Kidney (tissue), 14 donors: Measurements from ENCODE around the gene CLASP1. TPM values are rescaled to one million over a fixed set of nuclear protein-coding genes. Genes with fewer than 3 reads are reported as not detected.
"Not testable (repeated sequence)": the region's sequence is repeated elsewhere in the genome, so short reads cannot be mapped to it uniquely, and the experiment has no call there.

ENCODE experiments used
- DNase-seq, 5 donors: peaks; one replicate each; pipeline ENCODE4 v3.0.0-alpha.2; 2013 to 2020
- FAIRE-seq: peaks from 2 replicates; lab custom pipeline; 2012; peaks lifted over from hg19 to GRCh38; lab: Jason Lieb, UNC
- H3K27ac ChIP-seq, 2 donors: one replicate each; pipeline ENCODE4 v1.7.0; 2013; ENCODE audit warnings: low read depth in 2 of 2, low read length in 2 of 2, inconsistent platforms in 1 of 2
- H3K27me3 ChIP-seq: one replicate; pipeline ENCODE4 v1.7.1; 2013; ENCODE audit warnings: low read length, inconsistent platforms; ENCODE audit not compliant: control insufficient read depth, insufficient read depth
- H3K36me3 ChIP-seq, 3 donors: one replicate each; pipeline versions ENCODE4 v1.7.0 to v1.7.1; 2013; ENCODE audit warnings: low read length in 3 of 3, control low read depth in 1 of 3, inconsistent platforms in 1 of 3; ENCODE audit not compliant: insufficient read depth in 3 of 3, control insufficient read depth in 2 of 3
- H3K4me1 ChIP-seq, 3 donors: one replicate each; pipeline versions ENCODE4 v1.7.0 to v1.7.1; 2013; ENCODE audit warnings: low read length in 3 of 3, inconsistent platforms in 1 of 3, low read depth in 1 of 3; ENCODE audit not compliant: control insufficient read depth in 2 of 3, insufficient read depth in 2 of 3
- H3K4me3 ChIP-seq, 3 donors: one replicate each; pipeline versions ENCODE4 v1.7.0 to v1.8.1; 2013; ENCODE audit warnings: low read length in 3 of 3, control low read depth in 1 of 3, inconsistent platforms in 1 of 3
- H3K9ac ChIP-seq, 3 donors: one replicate each; pipeline versions ENCODE4 v1.7.0 to v1.7.1; 2013; ENCODE audit warnings: low read length in 3 of 3, control low read depth in 1 of 3, inconsistent platforms in 1 of 3
- H3K9me3 ChIP-seq, 3 donors: one replicate each; pipeline versions ENCODE4 v1.7.0 to v1.7.1; 2013; ENCODE audit warnings: low read length in 3 of 3, control low read depth in 1 of 3, inconsistent platforms in 1 of 3; ENCODE audit not compliant: control insufficient read depth in 2 of 3, insufficient read depth in 1 of 3
- CTCF ChIP-seq: IDR thresholded peaks from 3 replicates; pipeline ENCODE4 v1.5.1; 2012; ENCODE audit warnings: mild to moderate bottlenecking, moderate library complexity, borderline replicate concordance; ENCODE audit not compliant: insufficient read depth; ENCODE audit errors: extremely low read depth
- intact Hi-C: fragments of 100-400 bp; cut with DNase I; formaldehyde crosslinking; loops from one replicate; pipeline ENCODE4 v1.11.1; 2022
- polyA plus RNA-seq: library from polyadenylated mRNA; stranded (reverse); fragments of 350-450 nt; fragmentation: Illumina TruSeq; extraction: RNeasy Lipid Tissue Mini Kit (QIAGEN cat#74804); gene quantifications from one replicate; pipeline ENCODE4 v1.2.3, GENCODE V29; 2014; ENCODE audit warnings: low read depth, low replicate concordance; ENCODE audit not compliant: insufficient read depth
- total RNA-seq: library from RNA; stranded (reverse); fragmentation: NEBNext Ultra II Directional; extraction: Animal tissue kit (Norgen Biotek cat#: 25700); gene quantifications from one replicate; pipeline ENCODE4 v1.2.1, GENCODE V29; 2021
- donor health status: control.
- donor health status: control.
- donor health status: control.
- donor health status: control.
- donor health status: control.
- donor health status: DM: yes; HTN: yes; CAD: no.
- donor health status: Normal renal cell carcinoma (clear cell type).

CLASP1 gene
- total and polyA plus RNA-seq, 2 donors from 2014 or later = 6.8 to 71.5 TPM

- intact Hi-C loops = no loop called here
- H3K36me3 ChIP-seq = no peaks in the 10 kb centered on the region
- no peaks in the 10 kb centered on the region for H3K9me3 ChIP-seq
- DNase-seq = no peak
- H3K4me1 ChIP-seq = no peaks in the 10 kb centered on the region
- TF ChIP-seq CTCF = no peak
- no peak overlapping the region for H3K27ac ChIP-seq
- H3K4me3 ChIP-seq = no peak overlapping the region
- FAIRE-seq = no peak
- H3K9ac ChIP-seq = no peak overlapping the region
- H3K27me3 ChIP-seq = no peaks in the 10 kb centered on the region
These were observed 345.6 kb downstream of the CLASP1 start for GRCh38 chr2:121303531-121304263.

GRCh38 chr2:121301190-121301589 is 348.1 kb downstream of the CLASP1 start:
- H3K9me3 ChIP-seq, H3K4me3 ChIP-seq, intact Hi-C loops, FAIRE-seq, DNase-seq, H3K4me1 ChIP-seq, H3K27me3 ChIP-seq, H3K36me3 ChIP-seq, H3K27ac ChIP-seq, H3K9ac ChIP-seq: not testable (repeated sequence)

DNA sequence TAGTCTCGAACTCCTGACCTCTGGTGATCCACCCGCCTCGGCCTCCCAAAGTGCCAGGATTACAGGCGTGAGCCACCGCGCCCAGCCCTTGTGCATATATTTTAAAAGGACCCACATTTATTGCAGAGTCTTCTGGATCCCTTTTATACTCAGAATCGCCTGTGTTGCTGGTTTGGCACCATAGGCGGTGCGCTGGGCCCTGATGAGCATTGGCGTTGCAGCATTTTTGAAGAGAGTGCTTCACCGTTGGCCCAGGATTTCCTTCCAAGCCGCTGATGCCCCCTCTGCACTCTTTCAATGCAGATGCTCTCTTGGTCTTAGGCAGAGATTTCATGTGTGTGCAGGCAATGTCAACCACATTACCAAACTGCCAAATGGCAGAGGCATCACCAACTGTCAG is 350.8 kb downstream of the CLASP1 start:
- intact Hi-C loops = no loop called here
- Histone ChIP-seq H3K27me3 (no peaks in the 10 kb centered on the region), H3K4me3 (no peak overlapping the region), H3K36me3 (no peaks in the 10 kb centered on the region), H3K9ac (no peak overlapping the region), H3K9me3 (no peaks in the 10 kb centered on the region), H3K27ac (no peak overlapping the region), H3K4me1 (no peaks in the 10 kb centered on the region)
- DNase-seq (no peak), FAIRE-seq (no peak)
- no peak for TF ChIP-seq CTCF

DNA sequence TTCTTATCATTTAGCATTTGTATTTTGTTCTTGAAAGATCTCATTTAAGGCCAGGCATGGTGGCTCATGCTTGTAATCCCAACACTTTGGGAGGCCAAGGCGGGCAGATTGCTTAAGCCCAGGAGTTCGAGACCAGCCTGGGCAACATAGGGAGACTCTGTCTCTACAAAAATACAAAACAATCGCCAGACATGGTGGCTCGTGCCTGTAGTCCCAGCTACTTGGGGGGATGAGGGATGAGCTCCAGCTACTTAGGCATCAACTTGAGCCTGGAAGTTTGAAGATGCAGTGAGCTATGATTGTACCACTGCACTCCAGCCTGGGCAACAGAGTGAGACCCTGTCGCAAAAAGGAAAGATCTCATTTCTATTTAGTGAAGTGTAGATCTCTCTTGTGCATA is 351.4 kb downstream of the CLASP1 start:
- H3K9ac ChIP-seq, DNase-seq, H3K27ac ChIP-seq, H3K9me3 ChIP-seq, H3K36me3 ChIP-seq, H3K4me3 ChIP-seq, H3K27me3 ChIP-seq, FAIRE-seq, intact Hi-C loops, H3K4me1 ChIP-seq: not testable (repeated sequence)
